Measurements from ENCODE around the gene ZNF888.

DNA sequence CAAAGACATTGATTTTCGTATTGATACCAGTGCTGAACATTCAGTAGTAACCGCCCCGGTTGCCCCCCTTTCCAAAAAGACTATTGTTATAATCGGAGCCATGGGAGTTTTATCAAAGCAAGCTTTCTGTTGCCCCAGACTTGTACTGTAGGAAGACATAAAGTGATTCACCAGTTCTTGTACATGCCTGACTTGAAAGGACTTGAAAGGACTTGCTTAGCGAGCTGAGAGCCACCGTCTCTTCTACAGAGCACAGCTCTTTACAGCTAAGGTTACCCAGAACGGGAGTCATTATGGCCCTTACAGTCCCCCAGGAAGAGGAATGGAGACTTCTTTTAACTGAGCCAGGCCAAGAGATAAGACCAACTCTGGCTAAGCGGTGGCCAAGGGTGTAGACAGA lies 34.4 kb upstream of the ZNF888 start:
- TF ChIP-seq, protein P1, sequence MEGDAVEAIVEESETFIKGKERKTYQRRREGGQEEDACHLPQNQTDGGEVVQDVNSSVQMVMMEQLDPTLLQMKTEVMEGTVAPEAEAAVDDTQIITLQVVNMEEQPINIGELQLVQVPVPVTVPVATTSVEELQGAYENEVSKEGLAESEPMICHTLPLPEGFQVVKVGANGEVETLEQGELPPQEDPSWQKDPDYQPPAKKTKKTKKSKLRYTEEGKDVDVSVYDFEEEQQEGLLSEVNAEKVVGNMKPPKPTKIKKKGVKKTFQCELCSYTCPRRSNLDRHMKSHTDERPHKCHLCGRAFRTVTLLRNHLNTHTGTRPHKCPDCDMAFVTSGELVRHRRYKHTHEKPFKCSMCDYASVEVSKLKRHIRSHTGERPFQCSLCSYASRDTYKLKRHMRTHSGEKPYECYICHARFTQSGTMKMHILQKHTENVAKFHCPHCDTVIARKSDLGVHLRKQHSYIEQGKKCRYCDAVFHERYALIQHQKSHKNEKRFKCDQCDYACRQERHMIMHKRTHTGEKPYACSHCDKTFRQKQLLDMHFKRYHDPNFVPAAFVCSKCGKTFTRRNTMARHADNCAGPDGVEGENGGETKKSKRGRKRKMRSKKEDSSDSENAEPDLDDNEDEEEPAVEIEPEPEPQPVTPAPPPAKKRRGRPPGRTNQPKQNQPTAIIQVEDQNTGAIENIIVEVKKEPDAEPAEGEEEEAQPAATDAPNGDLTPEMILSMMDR (conservative IDR thresholded peaks at IDR 0.05; ENCODE audit: low read depth, low read length): no peak
- no peak for TF ChIP-seq EZH2 (IDR thresholded peaks at IDR 0.05; ENCODE audit: low read length, unreplicated experiment)

All from PC-3 (cell line).